ENCODE data around the gene PLEKHA6. TPM values are rescaled to one million over a fixed set of nuclear protein-coding genes. Genes with fewer than 3 reads are reported as not detected.

The PLEKHA6 gene
- polyA plus RNA-seq, 1 donor from 2014 or later, result 22.6 TPM

GRCh38 chr1:204260601-204261197 is 99.0 kb downstream of the PLEKHA6 start:
- Histone ChIP-seq H3K9ac (ENCODE audit: low read length) (no peak overlapping the region), H3K9me2 (ENCODE audit: insufficient read depth, low read length) (no peaks in the 10 kb centered on the region), H2AFZ (ENCODE audit: low read depth, low read length) (no peak overlapping the region), H3F3A (ENCODE audit: insufficient read depth, low read length, poor library complexity, severe bottlenecking) (no peaks in the 10 kb centered on the region), H3K9me3 (ENCODE audit: low read length) (no peaks in the 10 kb centered on the region), H3K36me3 (ENCODE audit: insufficient read depth, low read length) (peaks cover 28% of the 10 kb centered on the region), H4K20me1 (ENCODE audit: insufficient read depth) (no peaks in the 10 kb centered on the region), H3K4me2 (ENCODE audit: low read length) (no peak overlapping the region), H3K4me3 (ENCODE audit: low read length) (no peak overlapping the region), H3K27ac (ENCODE audit: low read length) (no peak overlapping the region), H3K27me3 (ENCODE audit: insufficient read depth, low read depth, low read length) (no peaks in the 10 kb centered on the region), H3K79me2 (replicated peaks; ENCODE audit: insufficient read depth, low read length) (no peaks in the 10 kb centered on the region)
- TF ChIP-seq CTCF (IDR thresholded peaks at IDR 0.05; ENCODE audit: poor library complexity, severe bottlenecking) (no peak), REST (IDR thresholded peaks at IDR 0.05; ENCODE audit: borderline replicate concordance) (no peak), EP300 (conservative IDR thresholded peaks at IDR 0.05; ENCODE audit: poor library complexity, severe bottlenecking) (no peak), MXI1 (conservative IDR thresholded peaks at IDR 0.05; ENCODE audit: poor library complexity, severe bottlenecking) (no peak), RAD21 (conservative IDR thresholded peaks at IDR 0.05) (no peak), EZH2 (IDR thresholded peaks at IDR 0.05; ENCODE audit: borderline replicate concordance, insufficient read depth, low read length, poor library complexity, severe bottlenecking) (no peak), POLR2AphosphoS5 (IDR thresholded peaks at IDR 0.05) (no peak), TAF1 (IDR thresholded peaks at IDR 0.05; ENCODE audit: low read depth) (no peak), SMC3 (conservative IDR thresholded peaks at IDR 0.05; ENCODE audit: poor library complexity) (no peak)

GRCh38 chr1:204259782-204260181 is 99.9 kb downstream of the PLEKHA6 start:
- H3K36me3 ChIP-seq (ENCODE audit: insufficient read depth, low read length), result peaks cover 23% of the 10 kb centered on the region

More at GRCh38 chr1:204259782-204260181, 99.9 kb downstream of the PLEKHA6 start:
- Histone ChIP-seq H2AFZ (ENCODE audit: low read depth, low read length) (no peak overlapping the region), H3K79me2 (replicated peaks; ENCODE audit: insufficient read depth, low read length) (no peaks in the 10 kb centered on the region), H3K9me3 (ENCODE audit: low read length) (no peaks in the 10 kb centered on the region), H3F3A (ENCODE audit: insufficient read depth, low read length, poor library complexity, severe bottlenecking) (no peaks in the 10 kb centered on the region), H3K27ac (ENCODE audit: low read length) (no peak overlapping the region), H4K20me1 (ENCODE audit: insufficient read depth) (no peaks in the 10 kb centered on the region), H3K9me2 (ENCODE audit: insufficient read depth, low read length) (no peaks in the 10 kb centered on the region), H3K4me3 (ENCODE audit: low read length) (no peak overlapping the region), H3K9ac (ENCODE audit: low read length) (no peak overlapping the region), H3K27me3 (ENCODE audit: insufficient read depth, low read depth, low read length) (no peaks in the 10 kb centered on the region), H3K4me2 (ENCODE audit: low read length) (no peak overlapping the region)
- TF ChIP-seq EZH2 (IDR thresholded peaks at IDR 0.05; ENCODE audit: borderline replicate concordance, insufficient read depth, low read length, poor library complexity, severe bottlenecking), result no peak
- no peak for TF ChIP-seq MXI1 (conservative IDR thresholded peaks at IDR 0.05; ENCODE audit: poor library complexity, severe bottlenecking)
- no peak for TF ChIP-seq CTCF (IDR thresholded peaks at IDR 0.05; ENCODE audit: poor library complexity, severe bottlenecking)
- TF ChIP-seq POLR2AphosphoS5 (IDR thresholded peaks at IDR 0.05), result no peak
- no peak for TF ChIP-seq TAF1 (IDR thresholded peaks at IDR 0.05; ENCODE audit: low read depth)
- no peak for TF ChIP-seq RAD21 (conservative IDR thresholded peaks at IDR 0.05)
- no peak for TF ChIP-seq REST (IDR thresholded peaks at IDR 0.05; ENCODE audit: borderline replicate concordance)
- TF ChIP-seq EP300 (conservative IDR thresholded peaks at IDR 0.05; ENCODE audit: poor library complexity, severe bottlenecking), result no peak
- no peak for TF ChIP-seq SMC3 (conservative IDR thresholded peaks at IDR 0.05; ENCODE audit: poor library complexity)

Data from neural cell (in vitro differentiated cells).